HG02798 (cell line): ENCODE data around the gene ITFG1.
"Not testable (repeated sequence)": the region's sequence is repeated elsewhere in the genome, so short reads cannot be mapped to it uniquely, and the experiment has no call there.

Source experiments
- ATAC-seq: cut with Tn5 transposase; IDR thresholded peaks from one replicate; pipeline ENCODE4 v1.9.1; 2021; ENCODE audit warnings: mild to moderate bottlenecking; ENCODE audit not compliant: unreplicated experiment, poor library complexity

The ITFG1 gene

GRCh38 chr16:47349029-47349428 lies 111.8 kb downstream of the ITFG1 start:
- ATAC-seq = not testable (repeated sequence)

- not testable (repeated sequence) for ATAC-seq
Observed at GRCh38 chr16:47347021-47347696, 113.7 kb downstream of the ITFG1 start.

DNA sequence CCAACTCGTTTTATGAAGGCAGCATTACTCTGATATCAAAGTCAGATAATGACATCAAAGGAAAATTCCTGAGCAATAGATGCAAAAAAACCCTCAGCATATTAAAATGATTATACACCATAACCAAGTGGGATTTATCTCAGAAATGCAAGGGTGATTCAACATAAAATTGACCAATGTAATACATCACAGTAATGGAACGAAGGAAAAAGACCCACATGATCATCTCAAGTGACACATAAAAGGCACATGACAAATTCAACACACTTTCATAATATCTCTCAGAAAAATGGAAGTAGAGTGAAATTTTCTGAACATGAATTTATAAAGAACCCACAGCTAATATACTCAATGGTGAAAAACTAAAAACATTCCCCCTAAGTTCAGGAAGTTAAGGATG lies 118.8 kb downstream of the ITFG1 start:
- no peak for ATAC-seq

DNA sequence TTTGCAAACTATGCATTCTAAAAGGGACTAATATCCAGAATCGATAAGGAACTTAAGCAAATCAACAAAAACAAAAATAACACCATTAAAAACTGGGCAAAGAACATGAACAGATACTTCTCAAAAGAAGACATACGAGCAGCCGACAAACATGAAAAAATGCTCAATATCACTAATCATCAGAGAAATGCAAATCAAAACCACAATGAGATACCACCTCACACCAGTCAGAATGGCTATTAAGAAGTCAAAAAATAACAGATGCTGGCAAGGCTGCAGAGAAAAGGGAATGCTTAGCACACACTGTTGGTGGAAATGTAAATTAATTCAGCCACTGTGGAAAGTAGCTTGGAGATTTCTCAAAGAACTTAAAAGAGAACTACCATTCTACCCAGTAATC lies 130.3 kb downstream of the ITFG1 start:
- ATAC-seq = not testable (repeated sequence)

- not testable (repeated sequence) for ATAC-seq
Observed at GRCh38 chr16:47324309-47324708, 136.6 kb downstream of the ITFG1 start.

DNA sequence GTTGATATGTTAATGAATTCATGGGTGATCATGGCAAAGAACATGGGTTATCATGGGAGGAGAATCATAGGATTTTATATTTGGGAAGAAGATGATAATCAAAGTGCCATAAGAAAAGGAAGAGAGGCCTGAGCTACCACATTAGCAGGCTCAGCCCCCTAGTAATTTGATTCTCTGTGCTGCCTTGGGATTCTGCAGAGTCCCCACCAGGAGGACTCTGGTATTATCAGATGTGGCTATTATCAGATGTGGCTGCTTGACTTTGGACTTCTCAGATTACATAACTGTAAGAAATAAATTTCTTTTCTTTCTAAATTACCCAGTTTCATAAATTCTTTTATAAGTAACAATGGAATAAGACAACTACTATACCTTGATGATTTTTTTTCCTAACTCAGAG lies 137.6 kb downstream of the ITFG1 start:
- no peak for ATAC-seq

DNA sequence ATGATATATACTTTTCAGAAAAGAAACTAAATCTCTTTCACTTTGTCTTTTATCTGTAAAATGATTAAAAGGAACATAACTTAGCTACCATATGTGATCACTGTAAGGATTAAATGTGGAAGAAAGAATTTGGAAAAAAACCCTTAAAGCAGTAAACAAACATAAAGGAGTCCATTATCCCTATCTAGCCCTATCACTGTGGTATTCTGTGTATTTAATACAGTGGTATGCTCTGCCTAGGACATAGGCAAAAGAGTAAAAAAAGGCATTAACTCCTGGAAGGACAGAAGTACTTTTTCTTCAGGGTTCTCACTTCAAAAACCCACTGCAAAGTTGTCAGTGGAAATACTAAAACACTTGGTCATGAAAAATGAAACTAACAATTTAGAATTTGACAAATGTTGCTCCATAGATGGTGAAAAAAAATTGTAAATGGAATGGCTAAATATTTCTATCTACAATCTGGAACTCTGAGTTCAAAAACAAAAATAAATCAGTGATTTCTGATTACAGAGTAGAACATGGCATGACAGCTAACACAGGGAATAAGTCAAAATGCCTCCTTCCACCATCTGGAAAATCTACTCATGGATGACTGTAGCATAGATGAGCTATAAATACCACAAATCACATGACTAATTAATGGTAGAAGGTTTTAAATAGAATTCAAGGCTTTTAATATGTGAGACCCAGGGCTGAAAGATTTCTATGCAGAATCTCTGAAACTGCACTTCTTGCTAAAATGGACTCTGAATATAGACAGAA lies 140.1 kb downstream of the ITFG1 start:
- ATAC-seq = no peak

DNA sequence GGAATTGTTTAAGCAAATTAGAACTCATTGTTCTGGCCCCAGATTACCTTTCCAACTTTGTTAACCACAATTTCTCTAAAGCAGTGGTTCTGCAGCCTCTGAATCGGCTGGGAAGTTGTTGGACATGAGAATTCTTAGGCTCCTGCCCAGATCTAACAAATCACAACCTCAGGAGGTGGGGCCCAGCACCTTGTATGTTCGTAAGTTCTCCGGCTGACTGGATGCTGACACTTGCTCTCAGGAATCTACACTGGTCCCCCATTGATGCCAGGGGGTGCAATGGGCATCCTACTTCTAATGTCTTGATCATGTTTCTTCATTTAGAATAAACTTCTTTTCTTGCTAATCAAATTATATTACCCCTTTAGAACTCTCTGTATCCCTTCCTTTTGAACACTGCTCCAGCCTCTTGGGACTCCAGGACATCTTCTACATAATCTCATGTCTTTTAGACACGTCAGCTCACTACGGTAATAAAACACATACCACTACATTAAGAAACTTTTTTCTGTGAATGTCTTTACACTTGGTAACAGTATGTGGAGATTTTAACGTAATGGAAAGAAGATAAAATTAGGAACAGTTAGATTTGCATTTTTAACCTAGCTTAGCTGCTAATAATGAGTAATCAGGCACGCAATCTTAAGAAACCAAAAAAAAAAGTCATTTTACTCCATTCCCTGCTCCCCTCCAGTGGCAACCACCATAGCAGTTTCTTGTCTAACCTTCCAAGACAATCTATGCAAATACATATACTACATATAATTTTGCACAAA lies 143.2 kb downstream of the ITFG1 start:
- peak; percentile 45 for ATAC-seq

DNA sequence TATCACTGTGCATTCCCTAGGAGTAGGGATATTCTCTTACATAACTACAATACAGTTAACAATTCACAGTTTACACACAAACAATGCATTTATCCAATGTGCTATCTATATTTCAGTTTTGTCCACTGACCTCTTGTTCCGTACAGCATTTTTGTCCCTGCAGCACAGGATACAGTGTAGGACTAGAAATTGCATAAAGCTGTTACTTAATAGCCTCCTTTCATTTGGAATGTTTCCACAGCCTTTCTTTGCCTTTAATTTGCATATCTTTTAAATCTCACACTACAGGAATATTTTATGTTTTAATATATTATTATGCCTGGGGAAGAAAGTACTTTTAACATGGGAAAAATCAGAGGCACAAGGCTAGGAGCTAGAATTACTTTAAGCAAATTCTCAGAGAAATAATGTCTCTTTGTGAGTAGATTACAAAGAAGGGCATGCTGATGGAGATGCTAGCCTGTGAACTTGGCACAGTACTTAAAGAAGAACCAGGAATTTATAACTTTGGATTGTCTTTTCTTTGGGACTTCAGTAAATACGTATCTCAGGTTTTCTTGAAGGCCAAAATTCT lies 144.3 kb downstream of the ITFG1 start:
- no peak for ATAC-seq

GRCh38 chr16:47311738-47312505 lies 148.9 kb downstream of the ITFG1 start:
- no peak for ATAC-seq

- ATAC-seq = peak; percentile 81
Observed at GRCh38 chr16:47310792-47311211, 150.1 kb downstream of the ITFG1 start.

GRCh38 chr16:47309581-47310312 lies 151.1 kb downstream of the ITFG1 start:
- ATAC-seq = no peak

GRCh38 chr16:47308601-47309000 lies 152.3 kb downstream of the ITFG1 start:
- no peak for ATAC-seq

DNA sequence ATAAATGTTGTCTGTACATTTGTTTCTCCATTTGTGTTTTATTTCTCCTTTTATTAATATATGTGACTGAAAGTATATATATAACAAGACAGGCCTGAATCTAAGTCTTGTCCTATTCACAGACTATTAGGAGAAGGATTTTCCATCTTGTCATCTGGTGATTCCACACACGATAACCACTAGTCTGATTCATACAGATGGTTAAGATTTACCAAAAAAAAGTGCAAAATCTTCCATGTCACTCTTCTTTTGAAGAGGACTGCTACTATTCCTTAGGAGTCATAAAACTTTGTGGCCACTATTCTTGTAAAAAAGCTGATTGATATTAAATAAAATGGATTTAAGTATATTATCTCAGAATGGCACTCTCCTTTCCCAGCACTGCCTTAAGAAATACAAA lies 156.3 kb downstream of the ITFG1 start:
- ATAC-seq = no peak

- ATAC-seq = no peak
Observed at GRCh38 chr16:47299587-47299986, 161.3 kb downstream of the ITFG1 start.

DNA sequence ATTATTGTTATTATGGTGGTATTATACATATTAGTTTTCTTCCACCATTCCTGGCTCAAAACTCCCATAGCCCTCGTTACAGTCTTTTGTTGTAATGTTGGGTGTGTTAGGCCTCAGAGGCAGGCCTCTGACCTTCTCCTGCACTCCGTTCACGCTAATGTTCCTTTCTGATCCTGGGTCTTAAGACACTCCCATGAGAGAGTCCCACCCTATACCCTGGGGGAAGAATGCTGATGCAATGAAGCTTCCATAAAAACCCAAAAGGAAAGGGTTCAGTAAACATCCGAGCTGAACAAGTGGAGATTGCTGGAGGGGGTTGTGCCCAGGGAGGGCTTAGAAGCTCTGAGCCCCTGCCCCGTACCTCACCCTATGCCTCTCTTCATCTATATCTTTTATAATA lies 175.9 kb downstream of the ITFG1 start:
- ATAC-seq = no peak

DNA sequence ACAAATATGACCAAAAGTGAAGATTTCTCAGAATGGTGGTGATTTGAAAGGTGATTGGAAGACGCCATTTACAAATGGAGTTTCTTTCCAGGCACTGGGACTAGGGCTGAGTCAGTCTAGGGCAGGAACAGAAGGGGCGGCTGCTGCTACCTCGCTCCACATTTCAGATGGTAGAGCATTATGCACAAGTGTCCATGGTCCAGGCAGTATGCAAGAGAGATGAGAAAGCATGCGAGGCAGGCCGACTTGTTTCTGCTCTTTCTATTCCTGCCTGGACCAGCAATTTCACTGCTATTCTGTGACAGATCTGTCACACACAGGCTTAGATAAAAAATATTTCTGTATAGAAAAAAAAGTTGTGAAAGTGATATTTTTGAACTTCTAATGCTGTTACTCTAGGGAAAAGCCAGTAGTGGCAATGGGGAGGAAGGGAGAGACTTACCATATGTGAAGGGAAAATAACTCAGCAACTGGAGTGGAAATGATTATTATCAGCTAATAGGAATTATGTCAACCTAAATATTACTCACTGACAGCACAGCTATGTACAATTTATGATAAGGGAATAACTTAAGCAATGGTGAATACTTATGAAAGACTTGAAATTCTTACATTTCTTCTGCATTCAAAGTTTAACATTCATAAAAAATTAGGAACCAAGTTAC lies 182.4 kb downstream of the ITFG1 start:
- no peak for ATAC-seq

DNA sequence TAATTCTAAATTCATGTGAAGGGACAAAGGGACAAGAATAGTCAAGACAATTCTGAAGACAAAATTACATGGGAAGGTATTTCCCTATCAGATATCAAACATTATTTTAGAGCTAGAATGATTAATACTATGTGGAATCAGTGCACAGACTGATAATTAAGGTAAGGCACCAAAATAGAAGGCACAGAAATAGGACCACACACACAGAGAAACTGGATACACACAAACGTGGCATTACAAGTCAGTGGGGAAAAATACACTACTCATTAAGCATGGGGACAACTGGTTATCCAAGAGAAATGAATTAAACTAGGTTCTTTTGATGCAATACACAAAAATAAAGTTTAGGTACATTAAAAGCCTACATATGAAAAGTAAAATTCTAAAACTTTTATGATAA lies 184.3 kb downstream of the ITFG1 start:
- no peak for ATAC-seq

DNA sequence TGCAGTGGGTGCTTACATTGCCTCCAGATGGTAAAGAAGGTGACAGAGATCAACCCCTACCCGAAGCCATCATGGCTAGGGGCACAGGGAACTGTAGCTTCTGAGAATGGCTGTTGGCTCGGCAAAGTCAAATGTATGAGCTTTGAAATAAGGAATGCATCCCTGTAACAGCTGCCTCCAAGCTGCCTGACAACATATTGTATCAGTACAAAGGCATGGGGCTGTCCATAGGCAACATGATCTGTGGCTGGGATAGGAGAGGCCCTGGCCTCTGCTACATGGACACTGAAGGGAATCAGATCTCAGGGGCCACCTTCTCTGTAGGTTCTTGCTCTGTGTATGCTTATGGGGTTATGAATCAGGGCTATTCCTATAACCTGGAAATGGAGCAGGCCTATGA lies 197.9 kb downstream of the ITFG1 start:
- ATAC-seq = no peak
